HepG2 (cell line): ENCODE results near the gene PRR23E. TPM values are rescaled to one million over a fixed set of nuclear protein-coding genes. Genes with fewer than 3 reads are reported as not detected.
A peak's percentile ranks its signal among the peaks of the same experiment; 100 is the strongest.

Experiments used
- ATAC-seq: fragments of 200-7000 bp; cut with Tn5 transposase; 3 replicates; pipeline ENCODE4 v1.9.1; 2020; ENCODE audit warnings: mild to moderate bottlenecking, moderate library complexity
- BruUV-seq: library from RNA; stranded (reverse); fragments of 400-500 nt; replicated peaks from 2 replicates; lab custom pipeline; 2021; lab: Mats Ljungman, UMichigan
- CTCF ChIA-PET: fragments of 300-600 bp; formaldehyde crosslinking; extraction: SDS; loops from one replicate; lab custom pipeline; 2021; ENCODE audit warnings: low total read pairs, inconsistent platforms, low intra/inter-chr PET ratio; lab: Yijun Ruan, JAX
- POLR2A ChIA-PET: fragments of 350-600 bp; sonication (Branson Sonifier 250); formaldehyde crosslinking; loops from one replicate; lab custom pipeline; 2020; ENCODE audit warnings: antibody characterized with exemption, inconsistent platforms; lab: Yijun Ruan, JAX
- DNase-seq: peaks from one replicate; pipeline ENCODE4 v3.0.0-alpha.2; 2015; ENCODE audit warnings: low spot score
- FAIRE-seq: peaks from 3 replicates; lab custom pipeline; 2011; peaks lifted over from hg19 to GRCh38; lab: Jason Lieb, UNC
- H2AFZ ChIP-seq: one replicate; pipeline ENCODE4 v1.6.1; 2011; ENCODE audit warnings: low read length, inconsistent platforms
- H3K27ac ChIP-seq: fragments of 300-600 bp; 3 replicates; pipeline ENCODE4 v1.8.0; 2011; ENCODE audit warnings: mixed run types, mild to moderate bottlenecking, mixed read lengths, low read length, inconsistent platforms; ENCODE audit not compliant: insufficient read depth; ENCODE audit errors: extremely low read length
- H3K27me3 ChIP-seq, 2 experiments: fragments of 200-600 bp in 1 of 2; 2 replicates in 1 of 2; 3 replicates in 1 of 2; pipeline versions ENCODE4 v1.6.0 to v1.8.0; 2011; ENCODE audit warnings: low read length in 2 of 2, mild to moderate bottlenecking in 2 of 2, moderate library complexity in 2 of 2, inconsistent platforms in 1 of 2; ENCODE audit not compliant: insufficient read depth in 2 of 2, control insufficient read depth in 1 of 2
- H3K36me3 ChIP-seq, 2 experiments: fragments of 200-600 bp in 1 of 2; replicated peaks in 1 of 2; 2 replicates in 1 of 2; 3 replicates in 1 of 2; pipeline versions ENCODE4 v1.5.1 to v1.8.0; 2011; ENCODE audit warnings: low read length in 2 of 2, inconsistent platforms in 1 of 2; ENCODE audit not compliant: insufficient read depth in 2 of 2, control insufficient read depth in 1 of 2
- H3K4me1 ChIP-seq: 2 replicates; pipeline ENCODE4 v1.5.1; 2012; ENCODE audit warnings: low read length, inconsistent platforms; ENCODE audit not compliant: insufficient read depth
- H3K4me2 ChIP-seq: 2 replicates; pipeline ENCODE4 v1.6.0; 2011; ENCODE audit warnings: low read depth, low read length, inconsistent platforms
- H3K4me3 ChIP-seq, 3 experiments: fragments of 200-600 bp in 1 of 3; sonication (generic), shearing (Covaris generic) in 1 of 3; replicated peaks in 1 of 3; 2 replicates each; pipeline ENCODE4 v1.5.1; 2011 to 2016; ENCODE audit warnings: low read length in 3 of 3, inconsistent platforms in 2 of 3, low read depth in 2 of 3, mild to moderate bottlenecking in 2 of 3, control low read depth in 1 of 3, mixed read lengths in 1 of 3; ENCODE audit not compliant: insufficient read depth in 1 of 3
- H3K79me2 ChIP-seq: one replicate; pipeline ENCODE4 v1.6.1; 2011; ENCODE audit warnings: low read length, inconsistent platforms; ENCODE audit not compliant: insufficient read depth
- H3K9ac ChIP-seq: 2 replicates; pipeline ENCODE4 v1.6.0; 2011; ENCODE audit warnings: mild to moderate bottlenecking, low read depth, low read length, inconsistent platforms; ENCODE audit not compliant: insufficient read depth
- H3K9me3 ChIP-seq: 2 replicates; pipeline ENCODE4 v1.5.1; 2012; ENCODE audit warnings: mild to moderate bottlenecking, low read length
- H4K20me1 ChIP-seq: 2 replicates; pipeline ENCODE4 v1.6.0; 2011; ENCODE audit warnings: inconsistent platforms, mild to moderate bottlenecking, low read length, moderate library complexity; ENCODE audit not compliant: insufficient read depth
- ATF7 ChIP-seq, 2 experiments: fragments of 450-650 bp in 1 of 2; sonication (generic) in 1 of 2; formaldehyde crosslinking in 1 of 2; IDR thresholded peaks; 2 replicates each; pipeline versions ENCODE4 v1.4.0 to v1.6.1; 2016 to 2020; ENCODE audit warnings: antibody characterized with exemption in 1 of 2, mild to moderate bottlenecking in 1 of 2, missing genetic modification reagents in 1 of 2
- CREBL2 ChIP-seq: sonication (generic); formaldehyde crosslinking; IDR thresholded peaks from 2 replicates; pipeline ENCODE4 v1.8.1; 2023; ENCODE audit warnings: missing genetic modification reagents, mild to moderate bottlenecking, borderline replicate concordance
- NR3C1 ChIP-seq: sonication (generic); formaldehyde crosslinking; IDR thresholded peaks from 2 replicates; pipeline ENCODE4 v1.4.0; 2020; ENCODE audit warnings: missing genetic modification reagents
- TOPORS ChIP-seq: sonication (generic); formaldehyde crosslinking; IDR thresholded peaks from 2 replicates; pipeline ENCODE4 v1.8.0; 2023; ENCODE audit warnings: mild to moderate bottlenecking, missing genetic modification reagents
- ZNF225 ChIP-seq: sonication (generic); formaldehyde crosslinking; IDR thresholded peaks from 2 replicates; pipeline ENCODE4 v1.4.0; 2020; ENCODE audit warnings: mild to moderate bottlenecking, missing genetic modification reagents
- ZNF264 ChIP-seq: sonication (generic); formaldehyde crosslinking; IDR thresholded peaks from 2 replicates; pipeline ENCODE4 v1.4.0; 2020; ENCODE audit warnings: missing genetic modification reagents
- ZNF720 ChIP-seq: sonication (generic); formaldehyde crosslinking; IDR thresholded peaks from 2 replicates; pipeline ENCODE4 v1.4.0; 2020; ENCODE audit warnings: missing genetic modification reagents
- WGBS: methylation state at CpG from one replicate; pipeline ENCODE4 v1.1.6; 2017; ENCODE audit warnings: low lambda C conversion rate; 5-methylcytosine and 5-hydroxymethylcytosine counted together
- in situ Hi-C: cut with HindIII; loops from 2 replicates; pipeline ENCODE4 v1.10.0; 2017; ENCODE audit warnings: low pct_unique_long_range_greater_than_20kb; ENCODE audit not compliant: extremely low pct_ligation_motif_present
- intact Hi-C: fragments of 100-400 bp; cut with micrococcal nuclease; formaldehyde crosslinking; loops from one replicate; pipeline ENCODE4 v1.10.0; 2022; ENCODE audit not compliant: unreplicated experiment
- polyA plus RNA-seq, 8 experiments: library from polyadenylated mRNA; depleted of rRNA in 3 of 8; stranded (reverse) in 7 of 8; unstranded in 1 of 8; fragments of >200 nt; fragmentation: Illumina TruSeq in 4 of 8; extraction: Trizol in 4 of 8; gene quantifications; 2 replicates each; pipeline versions ENCODE4 v1.2.1 to v1.2.3, GENCODE V29; 2011 to 2016; ENCODE audit warnings: low read depth in 4 of 8, missing spikeins in 1 of 8, mixed read lengths in 1 of 8; ENCODE audit not compliant: insufficient read depth in 1 of 8
- total RNA-seq, 5 experiments: library from RNA; depleted of rRNA; stranded (reverse); fragments of >200 nt; fragmentation: Illumina TruSeq; extraction: Trizol; gene quantifications; 2 replicates each; pipeline ENCODE4 v1.2.3, GENCODE V29; 2016; ENCODE audit warnings: low read depth in 1 of 5
- TF ChIP-seq, protein P1 (sequence below): conservative IDR thresholded peaks from 2 replicates; pipeline ENCODE4 v1.6.1; 2018; ENCODE audit warnings: missing genetic modification reagents
- TF ChIP-seq, protein P2 (sequence below): sonication (generic); formaldehyde crosslinking; IDR thresholded peaks from 2 replicates; pipeline ENCODE4 v1.9.0; 2021; ENCODE audit warnings: missing genetic modification reagents, mild to moderate bottlenecking, borderline replicate concordance

PRR23E gene
- total and polyA plus RNA-seq, 2 of the 13 experiments (the other 11 are each of a cell fraction or from before 2014, with no cell fraction given) = not detected

- DNase-seq (no peak), ATAC-seq (no peak; the same call in 2 of the 3 replicates), FAIRE-seq (no peak)
- 27% methylated on average over 6 of the region's 14 CpGs for WGBS
- ChIA-PET POLR2A (no interaction called here), CTCF (no interaction called here)
- H3K4me2 ChIP-seq = no peak overlapping the region
- TF ChIP-seq ATF7 (IDR thresholded peaks at IDR 0.05) (peak; percentile 51; the same call in 1 of the 2 replicates), ATF7 (CRISPR knock-in tag; IDR thresholded peaks at IDR 0.05) (no peak)
- TF ChIP-seq, protein P1, sequence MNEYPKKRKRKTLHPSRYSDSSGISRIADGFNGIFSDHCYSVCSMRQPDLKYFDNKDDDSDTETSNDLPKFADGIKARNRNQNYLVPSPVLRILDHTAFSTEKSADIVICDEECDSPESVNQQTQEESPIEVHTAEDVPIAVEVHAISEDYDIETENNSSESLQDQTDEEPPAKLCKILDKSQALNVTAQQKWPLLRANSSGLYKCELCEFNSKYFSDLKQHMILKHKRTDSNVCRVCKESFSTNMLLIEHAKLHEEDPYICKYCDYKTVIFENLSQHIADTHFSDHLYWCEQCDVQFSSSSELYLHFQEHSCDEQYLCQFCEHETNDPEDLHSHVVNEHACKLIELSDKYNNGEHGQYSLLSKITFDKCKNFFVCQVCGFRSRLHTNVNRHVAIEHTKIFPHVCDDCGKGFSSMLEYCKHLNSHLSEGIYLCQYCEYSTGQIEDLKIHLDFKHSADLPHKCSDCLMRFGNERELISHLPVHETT = no peak
- H3K27ac ChIP-seq = no peak overlapping the region
- no peaks in the 10 kb centered on the region for H3K36me3 ChIP-seq
- no TSS peak for BruUV-seq
- H3K4me1 ChIP-seq = no peaks in the 10 kb centered on the region
- H3K4me3 ChIP-seq = no peak overlapping the region
- H3K9me3 ChIP-seq = no peaks in the 10 kb centered on the region
- peaks cover 6 to 20% of the 10 kb centered on the region in 2 experiments; a peak in 3 of 5 replicates for H3K27me3 ChIP-seq
- in situ Hi-C loops = no loop called here
- H2AFZ ChIP-seq = no peak overlapping the region
- no peaks in the 10 kb centered on the region for H3K79me2 ChIP-seq
- H3K9ac ChIP-seq = no peak overlapping the region
- intact Hi-C loops = no loop called here
- H4K20me1 ChIP-seq = no peaks in the 10 kb centered on the region
Measured at GRCh38 chr3:127208483-127209100, 15.7 kb downstream of the PRR23E start.

GRCh38 chr3:127209155-127209839 is 16.4 kb downstream of the PRR23E start:
- Histone ChIP-seq H3K9ac (no peak overlapping the region), H3K79me2 (no peaks in the 10 kb centered on the region), H3K9me3 (no peaks in the 10 kb centered on the region), H2AFZ (no peak overlapping the region), H3K4me1 (no peaks in the 10 kb centered on the region), H3K4me3 (no peak overlapping the region), H3K4me2 (no peak overlapping the region), H3K27me3 (peaks cover 6 to 20% of the 10 kb centered on the region in 2 experiments; a peak in 3 of 5 replicates), H3K36me3 (no peaks in the 10 kb centered on the region), H4K20me1 (no peaks in the 10 kb centered on the region), H3K27ac (no peak overlapping the region)
- intact Hi-C loops (no loop called here), in situ Hi-C loops (no loop called here)
- FAIRE-seq (no peak), ATAC-seq (no peak), DNase-seq (no peak)
- no TSS peak for BruUV-seq
- WGBS = 51% methylated on average over 8 of the region's 13 CpGs
- ChIA-PET CTCF (no interaction called here), POLR2A (no interaction called here)
- TF ChIP-seq ZNF225 (CRISPR knock-in tag) = no peak
- TF ChIP-seq ZNF720 (CRISPR knock-in tag) = no peak
- no peak for TF ChIP-seq NR3C1 (CRISPR knock-in tag)
- TF ChIP-seq CREBL2 (CRISPR knock-in tag) = no peak
- TF ChIP-seq, protein P2, sequence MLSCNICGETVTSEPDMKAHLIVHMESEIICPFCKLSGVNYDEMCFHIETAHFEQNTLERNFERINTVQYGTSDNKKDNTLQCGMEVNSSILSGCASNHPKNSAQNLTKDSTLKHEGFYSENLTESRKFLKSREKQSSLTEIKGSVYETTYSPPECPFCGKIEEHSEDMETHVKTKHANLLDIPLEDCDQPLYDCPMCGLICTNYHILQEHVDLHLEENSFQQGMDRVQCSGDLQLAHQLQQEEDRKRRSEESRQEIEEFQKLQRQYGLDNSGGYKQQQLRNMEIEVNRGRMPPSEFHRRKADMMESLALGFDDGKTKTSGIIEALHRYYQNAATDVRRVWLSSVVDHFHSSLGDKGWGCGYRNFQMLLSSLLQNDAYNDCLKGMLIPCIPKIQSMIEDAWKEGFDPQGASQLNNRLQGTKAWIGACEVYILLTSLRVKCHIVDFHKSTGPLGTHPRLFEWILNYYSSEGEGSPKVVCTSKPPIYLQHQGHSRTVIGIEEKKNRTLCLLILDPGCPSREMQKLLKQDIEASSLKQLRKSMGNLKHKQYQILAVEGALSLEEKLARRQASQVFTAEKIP = no peak
- no peak for TF ChIP-seq TOPORS
- TF ChIP-seq ZNF264 (CRISPR knock-in tag) = no peak
